ENCODE measurements around the gene RAPGEF6. TPM values are rescaled to one million over a fixed set of nuclear protein-coding genes. Genes with fewer than 3 reads are reported as not detected.
A peak's percentile ranks its signal among the peaks of the same experiment; 100 is the strongest.

Gene RAPGEF6
- total RNA-seq, 3 donors from 2014 or later, result 21.8 to 56.3 (median 31.5) TPM

DNA sequence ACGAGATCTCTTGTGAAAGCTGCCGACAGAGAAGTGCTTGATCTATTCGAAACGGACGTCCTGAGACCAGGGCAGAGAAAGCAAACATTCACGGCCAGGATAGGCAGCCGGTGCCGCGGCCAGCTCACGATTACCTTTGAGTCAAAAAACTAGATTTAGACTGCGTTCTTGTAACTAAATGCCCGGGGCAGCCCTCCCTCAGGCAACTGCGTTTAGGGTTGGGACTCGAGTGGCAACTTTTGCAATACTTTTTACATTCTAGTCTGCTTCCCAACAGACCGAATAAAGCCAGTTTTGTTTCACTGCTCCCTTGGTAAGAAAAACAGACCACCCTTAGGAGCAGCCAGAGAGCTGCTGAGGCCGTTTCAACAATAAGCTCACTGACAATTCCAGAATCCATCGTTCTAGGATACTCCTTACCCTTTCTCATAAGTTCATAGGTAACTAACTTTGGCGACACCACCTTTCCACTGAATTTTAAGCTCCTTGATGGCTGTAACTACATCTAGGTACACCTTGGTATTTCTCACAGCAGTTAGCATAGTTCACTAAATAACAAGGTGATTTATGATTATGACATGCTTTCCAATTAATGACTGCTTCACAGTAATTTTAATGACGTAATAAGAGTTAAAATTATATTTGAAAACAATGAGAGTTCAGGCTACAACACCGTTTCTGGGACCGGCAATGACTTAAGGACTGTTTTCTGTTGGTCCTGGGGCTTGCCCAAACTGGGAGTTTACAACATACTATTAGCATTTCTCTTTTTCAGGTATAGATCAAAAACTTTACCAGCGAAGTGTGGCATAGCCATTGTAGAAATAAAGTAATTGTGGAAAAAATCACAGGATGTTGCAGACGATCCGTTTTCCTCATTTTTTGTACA lies 899 bp upstream of the RAPGEF6 start:
- no peak for DNase-seq (ENCODE audit: low spot score in 2 of 2)
- Histone ChIP-seq H3K9me3 (no peaks in the 10 kb centered on the region), H3K27ac (peak overlapping the region; percentile 96 to 99), H3K4me1 (peaks cover 0 to 14% of the 10 kb centered on the region in 2 donors), H3K4me3 (peak overlapping the region; percentile 84 to 93 (median 87)), H3K36me3 (no peaks in the 10 kb centered on the region), H3K27me3 (no peaks in the 10 kb centered on the region)
- intact Hi-C loops (cut with DNase I; ENCODE audit: low total_unique reads), result loop anchor here (10.0 kb wide), 1 partner anchor 159 kb away; the partner anchor contains the start of gene FNIP1
- TF ChIP-seq, protein P1, sequence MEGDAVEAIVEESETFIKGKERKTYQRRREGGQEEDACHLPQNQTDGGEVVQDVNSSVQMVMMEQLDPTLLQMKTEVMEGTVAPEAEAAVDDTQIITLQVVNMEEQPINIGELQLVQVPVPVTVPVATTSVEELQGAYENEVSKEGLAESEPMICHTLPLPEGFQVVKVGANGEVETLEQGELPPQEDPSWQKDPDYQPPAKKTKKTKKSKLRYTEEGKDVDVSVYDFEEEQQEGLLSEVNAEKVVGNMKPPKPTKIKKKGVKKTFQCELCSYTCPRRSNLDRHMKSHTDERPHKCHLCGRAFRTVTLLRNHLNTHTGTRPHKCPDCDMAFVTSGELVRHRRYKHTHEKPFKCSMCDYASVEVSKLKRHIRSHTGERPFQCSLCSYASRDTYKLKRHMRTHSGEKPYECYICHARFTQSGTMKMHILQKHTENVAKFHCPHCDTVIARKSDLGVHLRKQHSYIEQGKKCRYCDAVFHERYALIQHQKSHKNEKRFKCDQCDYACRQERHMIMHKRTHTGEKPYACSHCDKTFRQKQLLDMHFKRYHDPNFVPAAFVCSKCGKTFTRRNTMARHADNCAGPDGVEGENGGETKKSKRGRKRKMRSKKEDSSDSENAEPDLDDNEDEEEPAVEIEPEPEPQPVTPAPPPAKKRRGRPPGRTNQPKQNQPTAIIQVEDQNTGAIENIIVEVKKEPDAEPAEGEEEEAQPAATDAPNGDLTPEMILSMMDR (IDR thresholded peaks at IDR 0.05), result peak in 1 of 3 donors; percentile 19
- no peak for TF ChIP-seq POLR2A (IDR thresholded peaks at IDR 0.05)
- peak in 1 of 3 donors; percentile 63 for TF ChIP-seq POLR2AphosphoS5 (IDR thresholded peaks at IDR 0.05)

DNA sequence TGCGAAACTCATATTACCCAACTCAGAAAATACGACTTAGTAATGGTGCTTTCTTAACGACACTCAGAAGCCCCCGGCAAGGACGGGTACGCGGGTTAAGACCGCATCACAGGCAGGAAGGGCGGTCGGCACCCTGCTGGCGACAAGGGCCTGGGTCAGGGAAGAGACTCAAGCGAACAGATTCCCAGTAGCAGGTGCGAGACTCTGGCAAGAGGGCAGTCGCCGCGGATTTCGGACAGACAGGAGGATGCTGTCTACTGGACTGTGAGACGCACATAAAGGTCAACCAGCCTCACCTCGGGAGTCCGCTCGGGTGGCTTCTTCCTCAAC lies 398 bp downstream of the RAPGEF6 start:
- Histone ChIP-seq H3K4me3 (peak overlapping the region; percentile 84 to 93 (median 87)), H3K27me3 (no peaks in the 10 kb centered on the region), H3K36me3 (no peaks in the 10 kb centered on the region), H3K27ac (peak overlapping the region; percentile 96 to 99), H3K4me1 (peaks cover 0 to 14% of the 10 kb centered on the region in 2 donors), H3K9me3 (no peaks in the 10 kb centered on the region)
- TF ChIP-seq POLR2AphosphoS5 (IDR thresholded peaks at IDR 0.05) (no peak), POLR2A (IDR thresholded peaks at IDR 0.05) (no peak)
- TF ChIP-seq, protein P1 (IDR thresholded peaks at IDR 0.05), result peak in 2 of 3 donors; percentile 37 to 45
- intact Hi-C loops (cut with DNase I; ENCODE audit: low total_unique reads), result loop anchor here (10.0 kb wide), 1 partner anchor 160 kb away; the partner anchor contains the start of gene FNIP1
- peak in 1 of 2 donors; percentile 57 for DNase-seq (ENCODE audit: low spot score in 2 of 2)

DNA sequence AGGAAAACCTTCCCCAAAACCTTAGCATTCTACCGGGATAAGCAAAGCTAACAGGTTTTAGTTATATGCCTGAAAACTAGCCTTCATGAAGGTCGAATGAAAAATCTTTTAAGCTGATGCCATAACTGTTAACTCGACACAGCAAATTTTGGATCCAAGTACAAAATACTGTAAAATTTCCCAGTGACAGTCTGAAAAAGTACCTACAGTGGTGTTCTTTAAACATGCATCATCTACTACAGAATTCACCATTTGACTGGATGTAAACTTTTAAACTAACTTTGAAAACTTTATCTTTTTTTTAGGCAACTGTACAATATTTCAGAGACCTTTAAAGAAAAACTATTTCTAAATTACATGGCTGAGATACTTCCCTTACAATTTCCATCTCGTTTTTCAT lies 791 bp downstream of the RAPGEF6 start:
- H3K4me3 ChIP-seq, result peak overlapping the region; percentile 84 to 93 (median 87)
- intact Hi-C loops (cut with DNase I; ENCODE audit: low total_unique reads), result loop anchor here (10.0 kb wide), 1 partner anchor 161 kb away; the partner anchor contains the start of gene FNIP1
- H3K4me1 ChIP-seq, result peaks cover 0 to 14% of the 10 kb centered on the region in 2 donors
- no peaks in the 10 kb centered on the region for H3K9me3 ChIP-seq
- peak overlapping the region; percentile 96 to 99 for H3K27ac ChIP-seq
- no peaks in the 10 kb centered on the region for H3K36me3 ChIP-seq
- no peak for DNase-seq (ENCODE audit: low spot score in 2 of 2)
- H3K27me3 ChIP-seq, result no peaks in the 10 kb centered on the region
- TF ChIP-seq, protein P1 (IDR thresholded peaks at IDR 0.05), result no peak
- TF ChIP-seq POLR2A (IDR thresholded peaks at IDR 0.05), result no peak

DNA sequence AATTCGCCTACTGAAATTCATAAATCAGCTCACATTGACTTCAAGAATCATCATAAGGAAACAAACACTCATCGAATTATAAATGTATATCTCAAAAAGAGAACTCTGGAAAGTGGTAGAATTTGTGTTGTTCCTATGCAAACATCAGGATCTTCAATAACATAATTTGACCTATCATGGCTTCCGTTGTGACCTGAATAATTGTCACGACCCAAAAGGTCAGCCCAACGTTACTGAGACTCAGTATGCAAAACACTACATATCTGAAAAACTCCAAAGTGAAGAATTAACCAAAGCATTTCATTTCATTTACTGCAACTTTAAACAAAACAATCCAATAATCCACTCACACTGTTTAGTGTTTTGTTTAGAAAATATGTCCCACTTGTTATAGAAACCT lies 1.2 kb downstream of the RAPGEF6 start:
- peaks cover 0 to 14% of the 10 kb centered on the region in 2 donors for H3K4me1 ChIP-seq
- intact Hi-C loops (cut with DNase I; ENCODE audit: low total_unique reads), result loop anchor here (10.0 kb wide), 1 partner anchor 161 kb away; the partner anchor contains the start of gene FNIP1
- no peak for DNase-seq (ENCODE audit: low spot score in 2 of 2)

More for the DNA sequence above, 1.2 kb downstream of the RAPGEF6 start:
- H3K27ac ChIP-seq, result peak overlapping the region in 1 of 2 donors; percentile 96
- no peaks in the 10 kb centered on the region for H3K36me3 ChIP-seq
- H3K27me3 ChIP-seq, result no peaks in the 10 kb centered on the region
- H3K4me3 ChIP-seq, result peak overlapping the region; percentile 84 to 93 (median 87)
- no peaks in the 10 kb centered on the region for H3K9me3 ChIP-seq
- TF ChIP-seq, protein P1 (IDR thresholded peaks at IDR 0.05), result no peak
- TF ChIP-seq POLR2AphosphoS5 (IDR thresholded peaks at IDR 0.05) (no peak), POLR2A (IDR thresholded peaks at IDR 0.05) (no peak)
